ENCODE measurements around the gene EYA2.

DNA sequence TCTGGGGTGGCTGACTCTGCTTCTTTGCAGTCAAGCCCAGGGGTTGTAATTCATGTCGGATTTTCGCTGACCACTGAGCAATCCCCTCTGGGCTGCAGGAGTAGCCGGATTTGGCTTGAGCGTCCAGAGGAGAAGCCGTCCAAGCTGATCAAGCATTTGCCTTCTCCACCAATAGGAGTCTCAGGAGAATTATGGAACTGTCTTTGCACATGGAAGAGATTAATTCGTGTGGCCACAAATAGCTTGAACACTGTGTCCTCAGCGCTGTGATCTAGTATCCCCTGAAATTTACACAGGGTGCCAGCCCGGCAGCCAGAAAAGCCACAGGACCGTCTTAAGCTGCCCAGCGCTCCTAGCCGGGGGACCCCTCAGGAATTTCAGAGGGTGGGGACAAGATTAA lies 37.1 kb downstream of the EYA2 start:
- TF ChIP-seq, protein P1, sequence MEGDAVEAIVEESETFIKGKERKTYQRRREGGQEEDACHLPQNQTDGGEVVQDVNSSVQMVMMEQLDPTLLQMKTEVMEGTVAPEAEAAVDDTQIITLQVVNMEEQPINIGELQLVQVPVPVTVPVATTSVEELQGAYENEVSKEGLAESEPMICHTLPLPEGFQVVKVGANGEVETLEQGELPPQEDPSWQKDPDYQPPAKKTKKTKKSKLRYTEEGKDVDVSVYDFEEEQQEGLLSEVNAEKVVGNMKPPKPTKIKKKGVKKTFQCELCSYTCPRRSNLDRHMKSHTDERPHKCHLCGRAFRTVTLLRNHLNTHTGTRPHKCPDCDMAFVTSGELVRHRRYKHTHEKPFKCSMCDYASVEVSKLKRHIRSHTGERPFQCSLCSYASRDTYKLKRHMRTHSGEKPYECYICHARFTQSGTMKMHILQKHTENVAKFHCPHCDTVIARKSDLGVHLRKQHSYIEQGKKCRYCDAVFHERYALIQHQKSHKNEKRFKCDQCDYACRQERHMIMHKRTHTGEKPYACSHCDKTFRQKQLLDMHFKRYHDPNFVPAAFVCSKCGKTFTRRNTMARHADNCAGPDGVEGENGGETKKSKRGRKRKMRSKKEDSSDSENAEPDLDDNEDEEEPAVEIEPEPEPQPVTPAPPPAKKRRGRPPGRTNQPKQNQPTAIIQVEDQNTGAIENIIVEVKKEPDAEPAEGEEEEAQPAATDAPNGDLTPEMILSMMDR (IDR thresholded peaks at IDR 0.05; ENCODE audit: poor library complexity), result no peak
- no peak for TF ChIP-seq EZH2 (IDR thresholded peaks at IDR 0.05; ENCODE audit: borderline replicate concordance)
- TF ChIP-seq EZH2phosphoT487 (IDR thresholded peaks at IDR 0.05; ENCODE audit: low read depth, severe bottlenecking, unreplicated experiment), result no peak

All from hepatocyte (in vitro differentiated cells).